Glutamatergic neuron (in vitro differentiated cells): ENCODE measurements around the gene ZNF160. TPM values are rescaled to one million over a fixed set of nuclear protein-coding genes. Genes with fewer than 3 reads are reported as not detected.
"Not testable (repeated sequence)": the region's sequence is repeated elsewhere in the genome, so short reads cannot be mapped to it uniquely, and the experiment has no call there.

Experiments
- DNase-seq: peaks from one replicate; pipeline ENCODE4 v3.0.0; 2022
- H3K27ac Mint-ChIP-seq: one replicate; pipeline ENCODE4 v1.8.0; 2020; ENCODE audit warnings: mild to moderate bottlenecking, mixed read lengths, inconsistent platforms; ENCODE audit not compliant: unreplicated experiment
- H3K27me3 Mint-ChIP-seq: one replicate; pipeline ENCODE4 v1.8.0; 2020; ENCODE audit warnings: mild to moderate bottlenecking, moderate library complexity, mixed read lengths, inconsistent platforms; ENCODE audit not compliant: unreplicated experiment
- H3K36me3 Mint-ChIP-seq: one replicate; pipeline ENCODE4 v1.8.0; 2020; ENCODE audit warnings: mild to moderate bottlenecking, mixed read lengths, inconsistent platforms; ENCODE audit not compliant: unreplicated experiment
- H3K4me1 Mint-ChIP-seq: one replicate; pipeline ENCODE4 v1.8.0; 2020; ENCODE audit warnings: mild to moderate bottlenecking, low read depth, mixed read lengths, inconsistent platforms; ENCODE audit not compliant: unreplicated experiment
- H3K4me3 Mint-ChIP-seq: one replicate; pipeline ENCODE4 v1.8.0; 2020; ENCODE audit warnings: mild to moderate bottlenecking, mixed read lengths, inconsistent platforms; ENCODE audit not compliant: unreplicated experiment
- H3K9me3 Mint-ChIP-seq: one replicate; pipeline ENCODE4 v1.8.0; 2020; ENCODE audit warnings: mild to moderate bottlenecking, moderate library complexity, mixed read lengths, inconsistent platforms; ENCODE audit not compliant: unreplicated experiment
- total RNA-seq: library from RNA; stranded (reverse); fragmentation: NEBNext Ultra II Directional; extraction: Animal tissue kit (Norgen Biotek cat#: 25700); gene quantifications from one replicate; pipeline ENCODE4 v1.2.1, GENCODE V29; 2021; ENCODE audit not compliant: unreplicated experiment
- TF ChIP-seq, protein P1 (sequence below): fragments of 200-600 bp; sonication (generic); IDR thresholded peaks from one replicate; pipeline ENCODE4 v1.5.0; 2021; ENCODE audit not compliant: partially characterized antibody, unreplicated experiment

Gene ZNF160
- total RNA-seq, 1 donor from 2014 or later, result 127 TPM

- Mint-ChIP-seq H3K27ac (peak overlapping the region; percentile 99), H3K27me3 (peaks cover 17% of the 10 kb centered on the region)
These were observed 1.7 kb downstream of the ZNF160 start for GRCh38 chr19:53101518-53101917.

GRCh38 chr19:53098570-53098969 lies 4.7 kb downstream of the ZNF160 start:
- Mint-ChIP-seq H3K4me1 (peaks cover 33% of the 10 kb centered on the region), H3K4me3 (peak overlapping the region; percentile 47), H3K27me3 (peaks cover 24% of the 10 kb centered on the region), H3K36me3 (peaks cover 16% of the 10 kb centered on the region), H3K9me3 (peaks cover 20% of the 10 kb centered on the region)
- not testable (repeated sequence) for DNase-seq, H3K27ac Mint-ChIP-seq

More at GRCh38 chr19:53101518-53101917, 1.7 kb downstream of the ZNF160 start:
- TF ChIP-seq, protein P1, sequence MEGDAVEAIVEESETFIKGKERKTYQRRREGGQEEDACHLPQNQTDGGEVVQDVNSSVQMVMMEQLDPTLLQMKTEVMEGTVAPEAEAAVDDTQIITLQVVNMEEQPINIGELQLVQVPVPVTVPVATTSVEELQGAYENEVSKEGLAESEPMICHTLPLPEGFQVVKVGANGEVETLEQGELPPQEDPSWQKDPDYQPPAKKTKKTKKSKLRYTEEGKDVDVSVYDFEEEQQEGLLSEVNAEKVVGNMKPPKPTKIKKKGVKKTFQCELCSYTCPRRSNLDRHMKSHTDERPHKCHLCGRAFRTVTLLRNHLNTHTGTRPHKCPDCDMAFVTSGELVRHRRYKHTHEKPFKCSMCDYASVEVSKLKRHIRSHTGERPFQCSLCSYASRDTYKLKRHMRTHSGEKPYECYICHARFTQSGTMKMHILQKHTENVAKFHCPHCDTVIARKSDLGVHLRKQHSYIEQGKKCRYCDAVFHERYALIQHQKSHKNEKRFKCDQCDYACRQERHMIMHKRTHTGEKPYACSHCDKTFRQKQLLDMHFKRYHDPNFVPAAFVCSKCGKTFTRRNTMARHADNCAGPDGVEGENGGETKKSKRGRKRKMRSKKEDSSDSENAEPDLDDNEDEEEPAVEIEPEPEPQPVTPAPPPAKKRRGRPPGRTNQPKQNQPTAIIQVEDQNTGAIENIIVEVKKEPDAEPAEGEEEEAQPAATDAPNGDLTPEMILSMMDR, result no peak
- Mint-ChIP-seq H3K36me3 (peaks cover 16% of the 10 kb centered on the region), H3K4me1 (peaks cover 24% of the 10 kb centered on the region), H3K9me3 (peaks cover 21% of the 10 kb centered on the region), H3K4me3 (peak overlapping the region; percentile 94)
- no peak for DNase-seq

DNA sequence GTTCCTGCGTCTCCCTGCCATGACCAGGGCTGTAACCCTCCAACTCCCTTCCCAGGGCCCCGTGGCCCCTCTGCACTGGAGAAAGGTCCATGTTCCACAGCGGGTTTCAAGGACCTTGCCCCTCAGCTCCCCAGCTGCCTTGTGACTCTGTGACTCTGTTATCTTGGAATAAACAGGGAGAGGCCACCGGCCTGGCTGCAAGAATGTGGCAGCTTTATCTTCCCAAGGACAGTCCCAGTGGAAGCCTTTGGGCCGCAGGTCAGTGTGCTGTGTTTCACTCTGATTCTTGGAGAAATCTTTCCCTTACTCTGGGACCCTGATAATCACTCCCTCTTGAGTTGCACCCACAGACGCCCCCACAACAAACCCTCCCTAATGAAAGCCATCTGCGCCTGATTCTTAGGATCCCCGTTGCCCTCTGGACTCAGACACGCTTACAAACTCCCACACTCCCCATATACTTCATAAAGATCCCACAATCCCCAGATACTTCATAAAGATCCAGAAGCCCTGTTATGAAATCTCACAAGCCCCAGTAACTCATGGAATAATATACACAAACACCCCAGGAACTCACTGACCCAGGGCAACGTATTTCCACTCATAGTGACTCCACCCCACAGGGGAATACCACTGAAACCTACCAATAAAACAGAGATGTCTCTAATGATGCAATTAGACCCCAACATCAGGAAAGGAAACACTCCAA lies 6.1 kb downstream of the ZNF160 start:
- not testable (repeated sequence) for DNase-seq
- Mint-ChIP-seq H3K27ac (peak overlapping the region; percentile 60), H3K4me1 (peaks cover 33% of the 10 kb centered on the region), H3K36me3 (peaks cover 16% of the 10 kb centered on the region), H3K4me3 (peak overlapping the region; percentile 47), H3K27me3 (peaks cover 14% of the 10 kb centered on the region), H3K9me3 (peaks cover 11% of the 10 kb centered on the region)

DNA sequence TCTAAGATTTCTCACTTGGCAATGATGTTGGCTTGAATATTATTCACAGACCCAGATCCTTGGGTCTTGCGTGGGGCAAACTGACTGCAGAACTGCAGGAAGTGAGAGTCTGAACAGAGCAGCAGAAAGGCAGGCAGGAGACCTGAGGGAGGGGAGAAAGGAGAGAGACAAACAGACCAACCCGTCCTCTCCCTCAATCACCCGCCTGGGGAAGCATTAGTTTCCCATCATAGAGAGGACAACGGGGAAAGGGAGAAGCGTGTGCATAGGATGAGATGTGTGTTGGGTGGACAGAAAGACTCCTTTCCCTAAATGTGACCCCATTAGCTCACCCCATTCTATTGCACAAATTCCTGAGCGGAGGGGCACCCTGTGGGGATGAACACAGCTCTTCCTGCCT lies 6.6 kb downstream of the ZNF160 start:
- H3K9me3 Mint-ChIP-seq, H3K4me3 Mint-ChIP-seq, DNase-seq, H3K27ac Mint-ChIP-seq: not testable (repeated sequence)
- H3K36me3 Mint-ChIP-seq, result peaks cover 16% of the 10 kb centered on the region
- H3K4me1 Mint-ChIP-seq, result peaks cover 36% of the 10 kb centered on the region
- H3K27me3 Mint-ChIP-seq, result peaks cover 13% of the 10 kb centered on the region

GRCh38 chr19:53094754-53095575 lies 8.3 kb downstream of the ZNF160 start:
- TF ChIP-seq, protein P1, result no peak
- Mint-ChIP-seq H3K36me3 (peaks cover 19% of the 10 kb centered on the region), H3K27ac (peak overlapping the region; percentile 85), H3K4me3 (peak overlapping the region; percentile 78), H3K9me3 (peaks cover 3% of the 10 kb centered on the region), H3K27me3 (peaks cover 12% of the 10 kb centered on the region), H3K4me1 (peaks cover 43% of the 10 kb centered on the region)
- DNase-seq, result peak; percentile 33

- Mint-ChIP-seq H3K27ac (no peak overlapping the region), H3K27me3 (peaks cover 16% of the 10 kb centered on the region), H3K4me3 (no peak overlapping the region), H3K9me3 (peaks cover 2% of the 10 kb centered on the region), H3K4me1 (peaks cover 28% of the 10 kb centered on the region), H3K36me3 (peaks cover 6% of the 10 kb centered on the region)
- DNase-seq, result no peak
- TF ChIP-seq, protein P1, result no peak
These were observed 10.5 kb downstream of the ZNF160 start for GRCh38 chr19:53092723-53093122.
